Transverse colon (tissue), 4 donors: ENCODE measurements around the gene DPM2.

Experiments used
- POLR2AphosphoS5 ChIP-seq, 3 donors: sonication (generic); formaldehyde crosslinking; IDR thresholded peaks; one replicate each; pipeline ENCODE4 v1.6.1; 2016; ENCODE audit warnings: antibody characterized with exemption in 3 of 3
- TF ChIP-seq, protein P1 (sequence below), 5 experiments: fragments of 200-600 bp in 3 of 5; fragments of 450-650 bp in 2 of 5; sonication (generic) in 3 of 5; IDR thresholded peaks; 1 replicate in 2 of 5; 2 replicates in 3 of 5; pipeline ENCODE4 v1.5.1; 2016 to 2017; ENCODE audit warnings: antibody characterized with exemption in 5 of 5, inconsistent platforms in 3 of 5, mild to moderate bottlenecking in 2 of 5, moderate library complexity in 1 of 5

DNA sequence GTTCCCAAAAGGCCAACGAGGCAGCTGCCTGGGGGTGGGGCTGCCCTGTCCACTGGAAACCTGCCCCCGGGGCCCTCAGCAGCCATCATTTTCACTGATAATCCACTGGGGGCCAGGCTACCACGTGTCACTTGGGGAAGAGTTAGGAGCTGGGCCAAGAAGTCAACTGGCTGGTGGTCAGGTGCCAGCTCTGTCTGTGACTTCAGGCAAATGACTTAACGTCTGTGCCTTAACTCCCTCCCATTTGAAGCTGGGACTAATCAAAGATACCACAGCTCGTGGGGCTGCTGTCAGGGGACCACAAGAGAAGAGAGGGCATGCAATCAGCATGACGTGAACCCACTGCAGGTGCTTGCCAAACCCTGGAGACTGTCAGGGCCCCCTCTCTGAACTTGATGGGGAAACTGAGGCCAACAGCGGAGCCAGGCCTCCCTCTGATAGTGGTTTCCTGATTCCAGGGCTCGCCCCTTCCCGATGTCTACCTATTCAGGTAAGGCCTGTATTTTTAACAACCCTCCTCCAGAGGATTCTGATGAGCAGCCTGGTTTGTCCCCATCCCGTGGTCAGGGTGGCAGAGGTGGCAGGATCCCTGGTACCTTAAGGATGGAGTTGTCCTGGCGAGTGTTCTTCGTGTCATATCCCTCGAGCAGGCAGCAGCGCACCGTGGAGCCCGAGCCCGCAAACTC lies 12.3 kb upstream of the DPM2 start:
- no peak for TF ChIP-seq POLR2AphosphoS5 (IDR thresholded peaks at IDR 0.05)
- TF ChIP-seq, protein P1, sequence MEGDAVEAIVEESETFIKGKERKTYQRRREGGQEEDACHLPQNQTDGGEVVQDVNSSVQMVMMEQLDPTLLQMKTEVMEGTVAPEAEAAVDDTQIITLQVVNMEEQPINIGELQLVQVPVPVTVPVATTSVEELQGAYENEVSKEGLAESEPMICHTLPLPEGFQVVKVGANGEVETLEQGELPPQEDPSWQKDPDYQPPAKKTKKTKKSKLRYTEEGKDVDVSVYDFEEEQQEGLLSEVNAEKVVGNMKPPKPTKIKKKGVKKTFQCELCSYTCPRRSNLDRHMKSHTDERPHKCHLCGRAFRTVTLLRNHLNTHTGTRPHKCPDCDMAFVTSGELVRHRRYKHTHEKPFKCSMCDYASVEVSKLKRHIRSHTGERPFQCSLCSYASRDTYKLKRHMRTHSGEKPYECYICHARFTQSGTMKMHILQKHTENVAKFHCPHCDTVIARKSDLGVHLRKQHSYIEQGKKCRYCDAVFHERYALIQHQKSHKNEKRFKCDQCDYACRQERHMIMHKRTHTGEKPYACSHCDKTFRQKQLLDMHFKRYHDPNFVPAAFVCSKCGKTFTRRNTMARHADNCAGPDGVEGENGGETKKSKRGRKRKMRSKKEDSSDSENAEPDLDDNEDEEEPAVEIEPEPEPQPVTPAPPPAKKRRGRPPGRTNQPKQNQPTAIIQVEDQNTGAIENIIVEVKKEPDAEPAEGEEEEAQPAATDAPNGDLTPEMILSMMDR (IDR thresholded peaks at IDR 0.05), result no peak
